Suprapubic skin (tissue), 4 donors: ENCODE results near the gene NT5E.

ENCODE experiments used
- EP300 ChIP-seq: sonication (generic); formaldehyde crosslinking; IDR thresholded peaks from one replicate; pipeline ENCODE4 v1.6.1; 2017; ENCODE audit warnings: antibody characterized with exemption
- POLR2AphosphoS5 ChIP-seq, 3 donors: sonication (generic); formaldehyde crosslinking; IDR thresholded peaks; one replicate each; pipeline ENCODE4 v1.6.1; 2017; ENCODE audit warnings: antibody characterized with exemption in 3 of 3
- TF ChIP-seq, protein P1 (sequence below), 2 donors: fragments of 200-600 bp in 1 of 2; fragments of 450-650 bp in 1 of 2; sonication (generic) in 1 of 2; IDR thresholded peaks; one replicate each; pipeline ENCODE4 v1.5.1; 2016 to 2019; ENCODE audit warnings: antibody characterized with exemption in 2 of 2, mild to moderate bottlenecking in 1 of 2, moderate library complexity in 1 of 2

GRCh38 chr6:85436411-85436810 is 13.5 kb upstream of the NT5E start:
- no peak for TF ChIP-seq POLR2AphosphoS5 (IDR thresholded peaks at IDR 0.05)
- no peak for TF ChIP-seq EP300
- TF ChIP-seq, protein P1, sequence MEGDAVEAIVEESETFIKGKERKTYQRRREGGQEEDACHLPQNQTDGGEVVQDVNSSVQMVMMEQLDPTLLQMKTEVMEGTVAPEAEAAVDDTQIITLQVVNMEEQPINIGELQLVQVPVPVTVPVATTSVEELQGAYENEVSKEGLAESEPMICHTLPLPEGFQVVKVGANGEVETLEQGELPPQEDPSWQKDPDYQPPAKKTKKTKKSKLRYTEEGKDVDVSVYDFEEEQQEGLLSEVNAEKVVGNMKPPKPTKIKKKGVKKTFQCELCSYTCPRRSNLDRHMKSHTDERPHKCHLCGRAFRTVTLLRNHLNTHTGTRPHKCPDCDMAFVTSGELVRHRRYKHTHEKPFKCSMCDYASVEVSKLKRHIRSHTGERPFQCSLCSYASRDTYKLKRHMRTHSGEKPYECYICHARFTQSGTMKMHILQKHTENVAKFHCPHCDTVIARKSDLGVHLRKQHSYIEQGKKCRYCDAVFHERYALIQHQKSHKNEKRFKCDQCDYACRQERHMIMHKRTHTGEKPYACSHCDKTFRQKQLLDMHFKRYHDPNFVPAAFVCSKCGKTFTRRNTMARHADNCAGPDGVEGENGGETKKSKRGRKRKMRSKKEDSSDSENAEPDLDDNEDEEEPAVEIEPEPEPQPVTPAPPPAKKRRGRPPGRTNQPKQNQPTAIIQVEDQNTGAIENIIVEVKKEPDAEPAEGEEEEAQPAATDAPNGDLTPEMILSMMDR (IDR thresholded peaks at IDR 0.05): no peak
